Frontal cortex (tissue), 4 donors: ENCODE measurements around the gene MAD1L1. TPM values are rescaled to one million over a fixed set of nuclear protein-coding genes. Genes with fewer than 3 reads are reported as not detected.
"Not testable (repeated sequence)": the region's sequence is repeated elsewhere in the genome, so short reads cannot be mapped to it uniquely, and the experiment has no call there.

ENCODE experiments used
- DNase-seq, 2 donors: peaks; one replicate each; pipeline ENCODE4 v3.0.0; 2012; ENCODE audit warnings: low spot score in 2 of 2
- FAIRE-seq: peaks from 2 replicates; lab custom pipeline; 2012; peaks lifted over from hg19 to GRCh38; lab: Jason Lieb, UNC
- total RNA-seq: library from RNA; depleted of rRNA; stranded (reverse); fragments of >200 nt; gene quantifications from one replicate; pipeline ENCODE4 v1.2.3, GENCODE V29; 2014
- donor health status: control.
- donor health status: control.
- donor health status: control.

Gene MAD1L1
- total RNA-seq, 1 donor from 2014 or later, result 37.1 TPM

- no peak for DNase-seq
- no peak for FAIRE-seq
These were observed 188.3 kb downstream of the MAD1L1 start for GRCh38 chr7:2044311-2044882.

- DNase-seq, result no peak
- FAIRE-seq, result no peak
These were observed 189.3 kb downstream of the MAD1L1 start for GRCh38 chr7:2043316-2044039.

GRCh38 chr7:2042650-2043049 is 190.1 kb downstream of the MAD1L1 start:
- DNase-seq (no peak), FAIRE-seq (no peak)

- DNase-seq (no peak), FAIRE-seq (no peak)
These were observed 191.0 kb downstream of the MAD1L1 start for GRCh38 chr7:2041496-2042367.

GRCh38 chr7:2040893-2041270 is 191.9 kb downstream of the MAD1L1 start:
- DNase-seq, result no peak
- FAIRE-seq, result no peak

- no peak for FAIRE-seq
- DNase-seq, result no peak
These were observed 192.4 kb downstream of the MAD1L1 start for GRCh38 chr7:2040201-2040892.

GRCh38 chr7:2038931-2039728 is 193.6 kb downstream of the MAD1L1 start:
- DNase-seq (no peak), FAIRE-seq (no peak)

- DNase-seq (no peak), FAIRE-seq (no peak)
These were observed 194.8 kb downstream of the MAD1L1 start for GRCh38 chr7:2037808-2038522.

GRCh38 chr7:2037301-2037807 is 195.4 kb downstream of the MAD1L1 start:
- no peak for DNase-seq
- no peak for FAIRE-seq

GRCh38 chr7:2036786-2037185 is 196.0 kb downstream of the MAD1L1 start:
- DNase-seq (no peak), FAIRE-seq (no peak)

GRCh38 chr7:2036201-2036600 is 196.5 kb downstream of the MAD1L1 start:
- DNase-seq, FAIRE-seq: not testable (repeated sequence)

GRCh38 chr7:2034291-2035201 is 198.2 kb downstream of the MAD1L1 start:
- DNase-seq (no peak), FAIRE-seq (no peak)

GRCh38 chr7:2033586-2034135 is 199.1 kb downstream of the MAD1L1 start:
- FAIRE-seq (no peak), DNase-seq (no peak)

GRCh38 chr7:2032876-2033407 is 199.8 kb downstream of the MAD1L1 start:
- DNase-seq (no peak), FAIRE-seq (no peak)

- FAIRE-seq, result no peak
- no peak for DNase-seq
These were observed 200.5 kb downstream of the MAD1L1 start for GRCh38 chr7:2032030-2032875.

GRCh38 chr7:2031451-2031845 is 201.3 kb downstream of the MAD1L1 start:
- DNase-seq, result no peak
- no peak for FAIRE-seq
